Activated naive CD4-positive, alpha-beta T cell treated with anti-CD3 and anti-CD28 coated beads for 36 hours (primary cell): Measurements from ENCODE around the gene PLEKHM3. TPM values are rescaled to one million over a fixed set of nuclear protein-coding genes. Genes with fewer than 3 reads are reported as not detected.

Experiments
- CTCF ChIA-PET: fragments of 350-600 bp; sonication (Branson Sonifier 250); formaldehyde crosslinking; loops from one replicate; lab custom pipeline; 2021; ENCODE audit warnings: antibody characterized with exemption; lab: Charles Lee
- DNase-seq: peaks from one replicate; pipeline ENCODE4 v3.0.0-alpha.2; 2020
- H3K27ac Mint-ChIP-seq: one replicate; pipeline ENCODE4 v1.8.0; 2021; ENCODE audit warnings: mild to moderate bottlenecking, mixed read lengths
- H3K27me3 Mint-ChIP-seq: one replicate; pipeline ENCODE4 v1.8.0; 2021; ENCODE audit warnings: low read depth, mixed read lengths
- H3K36me3 Mint-ChIP-seq: one replicate; pipeline ENCODE4 v1.8.0; 2021; ENCODE audit warnings: low read depth, mixed read lengths
- H3K4me1 Mint-ChIP-seq: one replicate; pipeline ENCODE4 v1.8.0; 2021; ENCODE audit warnings: low read depth, mixed read lengths
- H3K4me3 Mint-ChIP-seq: one replicate; pipeline ENCODE4 v1.8.0; 2021; ENCODE audit warnings: mild to moderate bottlenecking, moderate library complexity, mixed read lengths
- H3K9me3 Mint-ChIP-seq: one replicate; pipeline ENCODE4 v1.8.0; 2021; ENCODE audit warnings: mixed read lengths
- intact Hi-C: fragments of 100-400 bp; cut with micrococcal nuclease; formaldehyde crosslinking; loops from one replicate; pipeline ENCODE4 v1.15.1; 2023
- total RNA-seq, 2 experiments: library from RNA; stranded (reverse); gene quantifications; one replicate each; pipeline ENCODE4 v1.2.3, GENCODE V29; 2021

The PLEKHM3 gene
- total RNA-seq, 2 experiments from 2014 or later, result 6.5 to 7.0 TPM

GRCh38 chr2:208049441-208049840 is 24.1 kb upstream of the PLEKHM3 start:
- Mint-ChIP-seq H3K9me3 (no peaks in the 10 kb centered on the region), H3K36me3 (no peaks in the 10 kb centered on the region), H3K27me3 (no peaks in the 10 kb centered on the region), H3K4me1 (no peaks in the 10 kb centered on the region), H3K4me3 (no peak overlapping the region), H3K27ac (no peak overlapping the region)
- DNase-seq, result no peak
- CTCF ChIA-PET, result no interaction called here
- intact Hi-C loops, result loop anchor here (10.0 kb wide), 2 partner anchors 1005 to 1255 kb away; no protein-coding TSS in a partner anchor

GRCh38 chr2:208049006-208049405 is 23.7 kb upstream of the PLEKHM3 start:
- no peak overlapping the region for H3K4me3 Mint-ChIP-seq
- H3K4me1 Mint-ChIP-seq, result no peaks in the 10 kb centered on the region
- no peak for DNase-seq
- H3K36me3 Mint-ChIP-seq, result no peaks in the 10 kb centered on the region
- no peaks in the 10 kb centered on the region for H3K27me3 Mint-ChIP-seq
- H3K27ac Mint-ChIP-seq, result no peak overlapping the region
- no peaks in the 10 kb centered on the region for H3K9me3 Mint-ChIP-seq
- intact Hi-C loops, result loop anchor here (10.0 kb wide), 2 partner anchors 1004 to 1254 kb away; no protein-coding TSS in a partner anchor
- CTCF ChIA-PET, result interaction anchor here (0.7 kb wide), 1 partner anchor 42 kb away, joined by 8 read pairs; no protein-coding TSS in a partner anchor

DNA sequence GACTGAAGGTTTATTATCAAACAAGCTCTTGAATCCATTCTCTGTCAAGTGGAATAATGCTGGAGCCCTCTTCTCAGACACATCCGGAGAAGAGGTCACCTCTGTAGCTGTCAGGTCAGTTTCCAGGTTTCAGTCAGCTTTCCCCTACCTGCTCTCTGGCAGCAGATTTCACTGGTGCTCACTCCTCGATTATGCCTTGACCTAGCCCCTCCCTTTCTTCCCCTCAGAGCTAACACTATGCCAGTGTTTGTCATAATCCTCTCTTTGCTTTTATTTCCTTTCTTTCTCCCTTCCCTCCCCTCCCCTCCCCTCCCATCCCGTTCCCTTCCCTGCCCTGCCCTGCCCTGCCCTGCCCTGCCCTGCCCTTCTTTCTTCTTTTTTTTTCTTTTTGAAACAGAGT is 22.5 kb upstream of the PLEKHM3 start:
- intact Hi-C loops, result loop anchor here (10.0 kb wide), 2 partner anchors 1003 to 1253 kb away; no protein-coding TSS in a partner anchor
- DNase-seq, result no peak

DNA sequence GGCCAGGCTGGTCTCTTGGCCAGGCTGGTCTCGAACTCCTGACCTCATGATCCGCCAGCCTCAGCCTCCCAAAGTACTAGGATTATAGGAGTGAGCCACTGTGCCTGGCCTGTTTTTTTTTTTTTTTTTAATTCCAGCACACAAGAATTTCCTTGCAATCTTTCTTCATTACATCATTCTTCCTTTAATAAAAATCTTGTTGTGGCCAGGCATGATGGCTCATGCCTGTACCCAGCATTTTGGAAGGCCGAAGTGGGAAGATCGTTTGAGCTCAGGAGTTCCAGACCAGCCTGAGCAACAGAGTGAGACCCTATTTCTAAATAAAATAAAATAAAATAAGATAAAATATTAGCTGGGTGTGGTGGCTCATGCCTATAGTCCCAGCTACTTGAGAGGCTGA is 21.4 kb upstream of the PLEKHM3 start:
- CTCF ChIA-PET, result interaction anchor here (1.3 kb wide), 1 partner anchor 301 kb away, joined by 4 read pairs; no protein-coding TSS in a partner anchor
- H3K27me3 Mint-ChIP-seq, result peaks cover 2% of the 10 kb centered on the region
- no peaks in the 10 kb centered on the region for H3K9me3 Mint-ChIP-seq
- no peak overlapping the region for H3K4me3 Mint-ChIP-seq
- intact Hi-C loops, result loop anchor here (10.0 kb wide), 2 partner anchors 1002 to 1252 kb away; no protein-coding TSS in a partner anchor
- no peaks in the 10 kb centered on the region for H3K4me1 Mint-ChIP-seq
- H3K36me3 Mint-ChIP-seq, result no peaks in the 10 kb centered on the region
- no peak for DNase-seq
- no peak overlapping the region for H3K27ac Mint-ChIP-seq

More for the DNA sequence above, 22.5 kb upstream of the PLEKHM3 start:
- H3K9me3 Mint-ChIP-seq, result no peaks in the 10 kb centered on the region
- peaks cover 2% of the 10 kb centered on the region for H3K27me3 Mint-ChIP-seq
- no peaks in the 10 kb centered on the region for H3K4me1 Mint-ChIP-seq
- H3K36me3 Mint-ChIP-seq, result no peaks in the 10 kb centered on the region
- H3K27ac Mint-ChIP-seq, result no peak overlapping the region
- no peak overlapping the region for H3K4me3 Mint-ChIP-seq
- CTCF ChIA-PET, result no interaction called here

GRCh38 chr2:208042450-208042849 is 17.1 kb upstream of the PLEKHM3 start:
- peaks cover 2% of the 10 kb centered on the region for H3K27me3 Mint-ChIP-seq
- no peak overlapping the region for H3K27ac Mint-ChIP-seq
- no peak for DNase-seq
- no peaks in the 10 kb centered on the region for H3K36me3 Mint-ChIP-seq
- no peak overlapping the region for H3K4me3 Mint-ChIP-seq
- no peaks in the 10 kb centered on the region for H3K9me3 Mint-ChIP-seq
- CTCF ChIA-PET, result interaction anchor here (0.6 to 4.4 kb wide), 5 partner anchors 12 to 334 kb away, joined by 3 to 54 read pairs (median 7); no protein-coding TSS in a partner anchor
- intact Hi-C loops, result loop anchor here (5.0 to 10.0 kb wide), 3 partner anchors 565 to 1248 kb away; no protein-coding TSS in a partner anchor
- H3K4me1 Mint-ChIP-seq, result peaks cover 3% of the 10 kb centered on the region

DNA sequence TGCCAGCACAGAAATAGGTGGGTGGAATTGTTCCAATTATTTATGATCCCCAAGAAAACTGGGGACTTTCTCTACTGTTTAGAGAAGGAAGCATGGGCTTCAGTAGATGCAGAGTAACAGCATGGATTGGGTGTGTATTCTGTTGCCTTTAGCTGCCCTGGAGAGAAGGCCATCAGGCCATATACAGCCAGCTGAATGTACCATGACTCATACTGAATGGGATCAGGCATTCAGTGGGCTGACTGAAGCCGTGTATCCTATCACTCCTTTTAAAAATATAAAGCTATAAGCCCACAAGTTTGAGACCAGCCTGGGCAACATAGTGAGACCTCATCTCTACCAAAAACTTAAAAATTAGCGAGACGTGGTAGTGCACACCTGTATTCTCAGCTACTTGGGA is 16.7 kb upstream of the PLEKHM3 start:
- Mint-ChIP-seq H3K27ac (no peak overlapping the region), H3K4me3 (no peak overlapping the region), H3K9me3 (no peaks in the 10 kb centered on the region), H3K36me3 (no peaks in the 10 kb centered on the region), H3K4me1 (peaks cover 3% of the 10 kb centered on the region), H3K27me3 (peaks cover 2% of the 10 kb centered on the region)
- CTCF ChIA-PET, result interaction anchor here (0.6 to 4.4 kb wide), 6 partner anchors 12 to 416 kb away, joined by 3 to 54 read pairs (median 11); partner anchors contain the start of gene METTL21A
- no peak for DNase-seq
- intact Hi-C loops, result loop anchor here (5.0 to 10.0 kb wide), 3 partner anchors 565 to 1247 kb away; no protein-coding TSS in a partner anchor

- no peak overlapping the region for H3K4me3 Mint-ChIP-seq
- H3K27ac Mint-ChIP-seq, result no peak overlapping the region
- intact Hi-C loops, result loop anchor here (1.0 to 10.0 kb wide), 9 partner anchors 67 to 1347 kb away; partner anchors contain the start of gene CCNYL1
- H3K36me3 Mint-ChIP-seq, result no peaks in the 10 kb centered on the region
- H3K27me3 Mint-ChIP-seq, result peaks cover 2% of the 10 kb centered on the region
- H3K4me1 Mint-ChIP-seq, result peaks cover 3% of the 10 kb centered on the region
- peak; percentile 93 for DNase-seq
- CTCF ChIA-PET, result interaction anchor here (0.6 to 4.4 kb wide), 51 partner anchors 10 to 1642 kb away, joined by 3 to 54 read pairs (median 4); partner anchors contain the start of genes CCNYL1, FZD5 and METTL21A
- no peaks in the 10 kb centered on the region for H3K9me3 Mint-ChIP-seq
Measured at GRCh38 chr2:208040199-208041171, 15.2 kb upstream of the PLEKHM3 start.

DNA sequence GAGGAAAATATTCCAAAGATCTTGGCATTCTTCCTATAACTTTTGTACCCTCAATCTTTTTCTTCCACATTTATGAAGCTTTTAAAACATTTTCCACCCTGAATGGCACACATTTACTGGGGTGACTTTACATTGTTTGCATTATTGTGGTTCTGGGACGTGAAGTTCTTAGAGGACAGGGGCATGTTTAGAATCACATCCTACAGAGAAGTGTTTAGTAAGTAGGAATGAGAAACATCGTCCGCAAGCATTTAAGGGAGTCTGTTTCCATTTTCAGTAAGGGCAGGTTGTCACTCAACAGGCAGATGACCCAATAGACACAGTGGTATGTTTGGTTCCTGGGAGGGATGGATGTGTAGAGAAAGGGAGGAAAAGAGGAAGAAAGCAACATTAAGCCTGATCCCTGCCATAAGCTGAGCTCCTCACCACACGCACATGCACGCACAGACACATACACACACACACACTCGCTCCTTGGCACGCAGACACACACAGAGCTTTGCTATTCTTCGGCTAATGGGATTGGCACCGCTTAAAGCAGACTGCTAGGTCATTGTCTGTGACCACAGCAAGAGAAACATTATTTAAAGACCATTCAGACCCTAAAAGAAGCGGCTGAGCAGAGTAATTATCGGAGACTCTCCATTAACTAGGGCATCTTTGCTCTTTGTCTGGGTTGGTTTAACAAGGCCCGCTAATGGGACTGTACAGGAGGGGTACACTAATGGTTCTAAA is 14.2 kb upstream of the PLEKHM3 start:
- H3K9me3 Mint-ChIP-seq, result no peaks in the 10 kb centered on the region
- CTCF ChIA-PET, result interaction anchor here (0.6 to 4.4 kb wide), 29 partner anchors 9 to 431 kb away, joined by 3 to 54 read pairs (median 5); partner anchors contain the start of genes CCNYL1, METTL21A and PLEKHM3
- H3K27me3 Mint-ChIP-seq, result peaks cover 2% of the 10 kb centered on the region
- H3K4me1 Mint-ChIP-seq, result peaks cover 3% of the 10 kb centered on the region
- no peak overlapping the region for H3K27ac Mint-ChIP-seq
- no peak for DNase-seq
- intact Hi-C loops, result loop anchor here (1.0 to 10.0 kb wide), 9 partner anchors 66 to 1346 kb away; partner anchors contain the start of gene CCNYL1
- no peak overlapping the region for H3K4me3 Mint-ChIP-seq
- no peaks in the 10 kb centered on the region for H3K36me3 Mint-ChIP-seq

GRCh38 chr2:208037564-208038487 is 12.5 kb upstream of the PLEKHM3 start:
- intact Hi-C loops, result no loop called here
- Mint-ChIP-seq H3K27ac (no peak overlapping the region), H3K36me3 (no peaks in the 10 kb centered on the region), H3K4me3 (no peak overlapping the region), H3K4me1 (peaks cover 3% of the 10 kb centered on the region), H3K9me3 (no peaks in the 10 kb centered on the region), H3K27me3 (no peaks in the 10 kb centered on the region)
- CTCF ChIA-PET, result interaction anchor here (2.1 kb wide), 1 partner anchor 13 kb away, joined by 4 read pairs; the partner anchor contains the start of gene PLEKHM3
- no peak for DNase-seq

GRCh38 chr2:208036357-208036756 is 11.0 kb upstream of the PLEKHM3 start:
- Mint-ChIP-seq H3K9me3 (no peaks in the 10 kb centered on the region), H3K27me3 (no peaks in the 10 kb centered on the region), H3K4me3 (no peak overlapping the region), H3K27ac (no peak overlapping the region), H3K36me3 (no peaks in the 10 kb centered on the region), H3K4me1 (peaks cover 3% of the 10 kb centered on the region)
- intact Hi-C loops, result no loop called here
- no peak for DNase-seq
- CTCF ChIA-PET, result no interaction called here
